PC-3 (cell line): Measurements from ENCODE around the gene CASP2. TPM values are rescaled to one million over a fixed set of nuclear protein-coding genes. Genes with fewer than 3 reads are reported as not detected.

Experiments
- ATAC-seq: fragments of 200-7000 bp; cut with Tn5 transposase; 2 replicates; pipeline ENCODE4 v1.9.1; 2020; ENCODE audit warnings: mild to moderate bottlenecking, moderate library complexity
- BruUV-seq: library from RNA; stranded (reverse); fragments of 400-500 nt; replicated peaks from 2 replicates; lab custom pipeline; 2021; lab: Mats Ljungman, UMichigan
- CTCF ChIA-PET: fragments of 300-600 bp; sonication (Branson Sonifier 250); formaldehyde crosslinking; loops from one replicate; lab custom pipeline; 2022; ENCODE audit warnings: antibody characterized with exemption; lab: Charles Lee
- POLR2A ChIA-PET: fragments of 300-600 bp; sonication (Branson Sonifier 250); formaldehyde crosslinking; loops from one replicate; lab custom pipeline; 2022; ENCODE audit warnings: antibody characterized with exemption; ENCODE audit not compliant: unreplicated experiment; lab: Charles Lee
- DNase-seq: peaks from one replicate; pipeline ENCODE4 v3.0.0-alpha.2; 2015
- H2AFZ ChIP-seq: fragments of 300-600 bp; sonication (generic); 2 replicates; pipeline ENCODE4 v1.6.0; 2016; ENCODE audit warnings: antibody characterized with exemption, low read length
- H3F3A ChIP-seq: fragments of 300-600 bp; sonication (generic); one replicate; pipeline ENCODE4 v1.6.0; 2017; ENCODE audit warnings: antibody characterized with exemption, low read length, control low read depth, mild to moderate bottlenecking; ENCODE audit not compliant: unreplicated experiment
- H3K27ac ChIP-seq: fragments of 300-600 bp; sonication (generic); 2 replicates; pipeline ENCODE4 v1.5.1; 2016; ENCODE audit warnings: mild to moderate bottlenecking, low read length
- H3K27me3 ChIP-seq: fragments of 300-600 bp; sonication (generic); 2 replicates; pipeline ENCODE4 v1.6.1; 2016; ENCODE audit warnings: low read length, mixed read lengths
- H3K36me3 ChIP-seq: fragments of 300-600 bp; sonication (generic); 2 replicates; pipeline ENCODE4 v1.6.1; 2016; ENCODE audit warnings: low read depth, mixed run types, low read length, mixed read lengths
- H3K4me1 ChIP-seq: fragments of 300-600 bp; sonication (generic); 2 replicates; pipeline ENCODE4 v1.5.1; 2016; ENCODE audit warnings: low read length; ENCODE audit not compliant: insufficient read depth
- H3K4me2 ChIP-seq: fragments of 300-600 bp; sonication (generic); 2 replicates; pipeline ENCODE4 v1.6.0; 2016; ENCODE audit warnings: low read length
- H3K4me3 ChIP-seq: fragments of 300-600 bp; sonication (generic); 2 replicates; pipeline ENCODE4 v1.5.1; 2016; ENCODE audit warnings: mild to moderate bottlenecking, low read length, mixed read lengths
- H3K79me2 ChIP-seq: fragments of 300-600 bp; sonication (generic); 2 replicates; pipeline ENCODE4 v1.6.1; 2017; ENCODE audit warnings: low read length, mixed read lengths
- H3K9ac ChIP-seq: fragments of 300-600 bp; sonication (generic); 2 replicates; pipeline ENCODE4 v1.6.0; 2016; ENCODE audit warnings: mild to moderate bottlenecking, low read length
- H3K9me2 ChIP-seq: fragments of 300-600 bp; sonication (generic); replicated peaks from 2 replicates; pipeline ENCODE4 v1.6.1; 2016; ENCODE audit warnings: mixed run types, low read length, mixed read lengths
- H3K9me3 ChIP-seq: fragments of 300-600 bp; sonication (generic); 2 replicates; pipeline ENCODE4 v1.6.1; 2016; ENCODE audit warnings: low read length, mixed read lengths
- H4K20me1 ChIP-seq: fragments of 300-600 bp; sonication (generic); 2 replicates; pipeline ENCODE4 v1.6.1; 2016; ENCODE audit warnings: low read length, mixed read lengths
- EZH2 ChIP-seq: fragments of 300-600 bp; sonication (generic); IDR thresholded peaks from one replicate; pipeline ENCODE4 v1.6.1; 2017; ENCODE audit warnings: antibody characterized with exemption, mild to moderate bottlenecking, low read length; ENCODE audit not compliant: unreplicated experiment
- EZH2phosphoT487 ChIP-seq: fragments of 300-600 bp; sonication (generic); IDR thresholded peaks from 2 replicates; pipeline ENCODE4 v1.6.1; 2018; ENCODE audit warnings: mild to moderate bottlenecking, antibody characterized with exemption, low read length, borderline replicate concordance
- intact Hi-C: fragments of 100-400 bp; cut with micrococcal nuclease; formaldehyde crosslinking; loops from 2 replicates; pipeline ENCODE4 v1.9.0; 2023
- total RNA-seq: library from RNA; depleted of rRNA; stranded (reverse); fragments of >200 nt; gene quantifications from 2 replicates; pipeline ENCODE4 v1.2.3, GENCODE V29; 2014
- TF ChIP-seq, protein P1 (sequence below): fragments of 300-600 bp; sonication (generic); conservative IDR thresholded peaks from 2 replicates; pipeline ENCODE4 v1.5.1; 2017; ENCODE audit warnings: antibody characterized with exemption, low read depth, mild to moderate bottlenecking, low read length

The CASP2 gene
- total RNA-seq, 1 experiment from 2014 or later: 26.4 TPM

DNA sequence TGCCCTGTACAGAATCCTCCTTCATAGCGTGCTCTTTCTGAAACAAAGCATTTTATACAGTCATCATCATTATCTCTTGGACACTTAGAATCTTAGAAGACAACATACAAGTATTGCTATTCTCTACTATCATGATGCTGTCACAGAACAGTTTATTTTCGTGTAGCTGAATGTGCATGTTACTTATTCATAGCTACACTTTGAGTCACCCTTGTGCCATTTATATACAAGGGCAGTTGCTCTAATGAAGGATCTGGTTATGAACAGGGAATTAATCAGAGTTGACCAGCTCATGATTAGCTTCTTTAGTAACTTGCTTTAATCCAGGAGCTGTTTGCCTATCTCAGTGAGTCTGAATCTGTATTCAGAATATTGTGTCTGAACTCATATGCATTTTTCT is 11.2 kb downstream of the CASP2 start:
- Histone ChIP-seq H3K4me3 (no peak overlapping the region), H4K20me1 (peaks cover 20% of the 10 kb centered on the region), H3K36me3 (peaks cover 82% of the 10 kb centered on the region), H3K9me3 (no peaks in the 10 kb centered on the region), H3F3A (peaks cover 8% of the 10 kb centered on the region), H3K79me2 (peaks cover 39% of the 10 kb centered on the region), H3K27me3 (no peaks in the 10 kb centered on the region), H2AFZ (no peak overlapping the region), H3K4me2 (peak overlapping the region; percentile 7; the same call in 1 of the 2 replicates), H3K9ac (no peak overlapping the region), H3K4me1 (peaks cover 63% of the 10 kb centered on the region), H3K27ac (0 out of 2 replicates have a peak overlapping the region, but pooled peaks have one; percentile 77), H3K9me2 (no peaks in the 10 kb centered on the region)
- POLR2A ChIA-PET: interaction anchor here (0.5 to 0.9 kb wide), 2 partner anchors 33 to 35 kb away, joined by 5 to 11 read pairs; no protein-coding TSS in a partner anchor
- DNase-seq (peak; percentile 37), ATAC-seq (peak; percentile 6)
- TF ChIP-seq EZH2: no peak
- TF ChIP-seq EZH2phosphoT487: no peak
- TF ChIP-seq, protein P1, sequence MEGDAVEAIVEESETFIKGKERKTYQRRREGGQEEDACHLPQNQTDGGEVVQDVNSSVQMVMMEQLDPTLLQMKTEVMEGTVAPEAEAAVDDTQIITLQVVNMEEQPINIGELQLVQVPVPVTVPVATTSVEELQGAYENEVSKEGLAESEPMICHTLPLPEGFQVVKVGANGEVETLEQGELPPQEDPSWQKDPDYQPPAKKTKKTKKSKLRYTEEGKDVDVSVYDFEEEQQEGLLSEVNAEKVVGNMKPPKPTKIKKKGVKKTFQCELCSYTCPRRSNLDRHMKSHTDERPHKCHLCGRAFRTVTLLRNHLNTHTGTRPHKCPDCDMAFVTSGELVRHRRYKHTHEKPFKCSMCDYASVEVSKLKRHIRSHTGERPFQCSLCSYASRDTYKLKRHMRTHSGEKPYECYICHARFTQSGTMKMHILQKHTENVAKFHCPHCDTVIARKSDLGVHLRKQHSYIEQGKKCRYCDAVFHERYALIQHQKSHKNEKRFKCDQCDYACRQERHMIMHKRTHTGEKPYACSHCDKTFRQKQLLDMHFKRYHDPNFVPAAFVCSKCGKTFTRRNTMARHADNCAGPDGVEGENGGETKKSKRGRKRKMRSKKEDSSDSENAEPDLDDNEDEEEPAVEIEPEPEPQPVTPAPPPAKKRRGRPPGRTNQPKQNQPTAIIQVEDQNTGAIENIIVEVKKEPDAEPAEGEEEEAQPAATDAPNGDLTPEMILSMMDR: no peak
- CTCF ChIA-PET: interaction anchor here (0.6 to 1.3 kb wide), 5 partner anchors 10 to 84 kb away, joined by 3 to 15 read pairs (median 5); partner anchors contain the start of genes CASP2 and GSTK1
- BruUV-seq: no TSS peak
- intact Hi-C loops: no loop called here

DNA sequence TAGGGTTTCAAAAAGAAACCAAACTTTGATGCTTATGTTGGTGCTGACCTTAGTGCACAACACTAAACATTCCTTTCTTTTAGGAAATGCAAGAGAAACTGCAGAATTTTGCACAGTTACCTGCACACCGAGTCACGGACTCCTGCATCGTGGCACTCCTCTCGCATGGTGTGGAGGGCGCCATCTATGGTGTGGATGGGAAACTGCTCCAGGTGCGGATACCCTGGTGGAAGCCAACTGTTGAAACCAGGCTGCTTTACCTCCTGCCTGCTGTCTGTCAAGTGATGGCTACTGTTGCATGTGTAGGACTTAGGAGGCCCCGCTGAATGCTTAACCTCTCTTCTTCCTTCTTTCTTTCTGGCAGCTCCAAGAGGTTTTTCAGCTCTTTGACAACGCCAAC is 11.7 kb downstream of the CASP2 start:
- Histone ChIP-seq H3K27ac (peak overlapping the region; percentile 77), H3K4me2 (0 out of 2 replicates have a peak overlapping the region, but pooled peaks have one; percentile 56), H3K4me1 (peaks cover 60% of the 10 kb centered on the region), H3K9me2 (no peaks in the 10 kb centered on the region), H3F3A (peaks cover 8% of the 10 kb centered on the region), H3K9ac (no peak overlapping the region), H3K27me3 (no peaks in the 10 kb centered on the region), H3K4me3 (no peak overlapping the region), H3K79me2 (peaks cover 35% of the 10 kb centered on the region), H3K9me3 (no peaks in the 10 kb centered on the region), H3K36me3 (peaks cover 80% of the 10 kb centered on the region), H2AFZ (no peak overlapping the region), H4K20me1 (peaks cover 20% of the 10 kb centered on the region)
- ATAC-seq: peak; percentile 5; the same call in 1 of the 2 replicates
- TF ChIP-seq, protein P1: peak; percentile 83
- TF ChIP-seq EZH2 (no peak), EZH2phosphoT487 (no peak)
- BruUV-seq: no TSS peak
- CTCF ChIA-PET: interaction anchor here (0.6 to 1.3 kb wide), 5 partner anchors 10 to 85 kb away, joined by 3 to 15 read pairs (median 5); partner anchors contain the start of genes CASP2 and GSTK1
- POLR2A ChIA-PET: interaction anchor here (0.9 kb wide), 1 partner anchor 35 kb away, joined by 11 read pairs; no protein-coding TSS in a partner anchor
- intact Hi-C loops: no loop called here
- DNase-seq: peak; percentile 52
